GM23338 (cell line): ENCODE data around the gene LRMDA. TPM values are rescaled to one million over a fixed set of nuclear protein-coding genes. Genes with fewer than 3 reads are reported as not detected.

ENCODE experiments used
- ATAC-seq: fragments of 200-7000 bp; cut with Tn5 transposase; 3 replicates; pipeline ENCODE4 v1.9.1; 2020
- DNase-seq: peaks from one replicate; pipeline ENCODE4 v3.0.0-alpha.2; 2015; ENCODE audit warnings: low spot score
- H2AFZ ChIP-seq: fragments of 200-600 bp; sonication (generic); 2 replicates; pipeline ENCODE4 v1.8.0; 2016; ENCODE audit warnings: antibody characterized with exemption, mild to moderate bottlenecking, moderate library complexity
- H3F3A ChIP-seq: fragments of 200-600 bp; sonication (generic); replicated peaks from 2 replicates; pipeline ENCODE4 v1.8.0; 2017; ENCODE audit warnings: antibody characterized with exemption, mixed run types, low read depth
- H3K27ac ChIP-seq: fragments of 200-600 bp; sonication (generic); 2 replicates; pipeline ENCODE4 v1.6.1; 2016; ENCODE audit warnings: low read depth
- H3K27me3 ChIP-seq: fragments of 200-600 bp; sonication (generic); 2 replicates; pipeline ENCODE4 v1.8.0; 2016; ENCODE audit warnings: mild to moderate bottlenecking, mixed run types, moderate library complexity; ENCODE audit not compliant: insufficient read depth
- H3K36me3 ChIP-seq: fragments of 200-600 bp; sonication (generic); 2 replicates; pipeline ENCODE4 v1.8.0; 2016; ENCODE audit warnings: mild to moderate bottlenecking; ENCODE audit not compliant: insufficient read depth
- H3K4me1 ChIP-seq: fragments of 200-600 bp; sonication (generic); 2 replicates; pipeline ENCODE4 v1.8.0; 2016; ENCODE audit warnings: mild to moderate bottlenecking, moderate library complexity; ENCODE audit not compliant: insufficient read depth
- H3K4me2 ChIP-seq: fragments of 200-600 bp; sonication (generic); 2 replicates; pipeline ENCODE4 v1.7.1; 2017; ENCODE audit warnings: mixed run types
- H3K4me3 ChIP-seq: fragments of 200-600 bp; sonication (generic); 2 replicates; pipeline ENCODE4 v1.6.1; 2016; ENCODE audit warnings: mixed run types
- H3K79me2 ChIP-seq: fragments of 200-600 bp; sonication (generic); replicated peaks from 2 replicates; pipeline ENCODE4 v1.8.0; 2017; ENCODE audit warnings: mild to moderate bottlenecking; ENCODE audit not compliant: insufficient read depth
- H3K9me2 ChIP-seq: fragments of 200-600 bp; sonication (generic); 2 replicates; pipeline ENCODE4 v1.8.0; 2017; ENCODE audit not compliant: insufficient read depth
- H4K20me1 ChIP-seq: fragments of 200-600 bp; sonication (generic); replicated peaks from 2 replicates; pipeline ENCODE4 v1.8.0; 2017; ENCODE audit warnings: mild to moderate bottlenecking; ENCODE audit not compliant: insufficient read depth
- H3K27ac Mint-ChIP-seq: 2 replicates; pipeline ENCODE4 v1.8.0; 2020; ENCODE audit warnings: inconsistent platforms, mild to moderate bottlenecking, moderate library complexity, mixed read lengths
- H3K27me3 Mint-ChIP-seq: 3 replicates; pipeline ENCODE4 v1.8.0; 2022; ENCODE audit warnings: low read depth, mild to moderate bottlenecking, moderate library complexity, mixed read lengths, inconsistent platforms; ENCODE audit not compliant: insufficient read depth, poor library complexity
- H3K36me3 Mint-ChIP-seq: 3 replicates; pipeline ENCODE4 v1.8.0; 2021; ENCODE audit warnings: low read depth, mild to moderate bottlenecking, inconsistent platforms, moderate library complexity, mixed read lengths
- H3K4me1 Mint-ChIP-seq: 3 replicates; pipeline ENCODE4 v1.8.0; 2020; ENCODE audit warnings: mild to moderate bottlenecking, inconsistent platforms, mixed read lengths
- H3K4me3 Mint-ChIP-seq: 3 replicates; pipeline ENCODE4 v1.8.0; 2021; ENCODE audit warnings: moderate library complexity, mild to moderate bottlenecking, inconsistent platforms, mixed read lengths
- H3K9me3 Mint-ChIP-seq: 3 replicates; pipeline ENCODE4 v1.8.0; 2020; ENCODE audit warnings: moderate library complexity, mild to moderate bottlenecking, inconsistent platforms, mixed read lengths
- CREB1 ChIP-seq: fragments of 250-450 bp; sonication (Bioruptor Pico); IDR thresholded peaks from 2 replicates; pipeline ENCODE4 v1.5.0; 2020; ENCODE audit warnings: low read depth, mild to moderate bottlenecking, moderate library complexity
- CTCF ChIP-seq, 2 experiments: fragments of 200-600 bp in 1 of 2; sonication (generic) in 1 of 2; conservative IDR thresholded peaks; 2 replicates each; pipeline versions ENCODE4 v1.5.1 to v1.6.1; 2016 to 2017; ENCODE audit warnings: antibody characterized with exemption in 2 of 2, low read depth in 2 of 2, mild to moderate bottlenecking in 2 of 2, moderate library complexity in 1 of 2
- ETS1 ChIP-seq: IDR thresholded peaks from 2 replicates; pipeline ENCODE4 v1.6.1; 2016; ENCODE audit warnings: antibody characterized with exemption
- EZH2 ChIP-seq: fragments of 200-600 bp; sonication (generic); IDR thresholded peaks from one replicate; pipeline ENCODE4 v1.8.0; 2017; ENCODE audit warnings: antibody characterized with exemption, mild to moderate bottlenecking, low read depth; ENCODE audit not compliant: unreplicated experiment
- EZH2phosphoT487 ChIP-seq: fragments of 200-600 bp; sonication (generic); IDR thresholded peaks from one replicate; pipeline ENCODE4 v1.8.1; 2018; ENCODE audit warnings: antibody characterized with exemption; ENCODE audit not compliant: unreplicated experiment
- JUNB ChIP-seq: IDR thresholded peaks from one replicate; pipeline ENCODE4 v1.6.1; 2016; ENCODE audit warnings: antibody characterized with exemption; ENCODE audit not compliant: unreplicated experiment
- NANOG ChIP-seq: IDR thresholded peaks from 2 replicates; pipeline ENCODE4 v1.6.1; 2016; ENCODE audit warnings: antibody characterized with exemption, borderline replicate concordance
- POLR2AphosphoS5 ChIP-seq: IDR thresholded peaks from 2 replicates; pipeline ENCODE4 v1.6.1; 2016; ENCODE audit warnings: antibody characterized with exemption, low read depth
- REST ChIP-seq: IDR thresholded peaks from one replicate; pipeline ENCODE4 v1.6.1; 2018; ENCODE audit warnings: antibody characterized with exemption; ENCODE audit not compliant: unreplicated experiment
- STAT1 ChIP-seq: IDR thresholded peaks from one replicate; pipeline ENCODE4 v1.6.1; 2016; ENCODE audit warnings: antibody characterized with exemption; ENCODE audit not compliant: unreplicated experiment
- ZNF114 ChIP-seq: fragments of 250-450 bp; sonication (Bioruptor Pico); IDR thresholded peaks from 2 replicates; pipeline ENCODE4 v1.5.0; 2020; ENCODE audit warnings: mild to moderate bottlenecking, moderate library complexity
- ZNF331 ChIP-seq: fragments of 250-450 bp; sonication (Bioruptor Pico); IDR thresholded peaks from 2 replicates; pipeline ENCODE4 v1.5.0; 2020; ENCODE audit warnings: low read depth, mild to moderate bottlenecking, moderate library complexity
- polyA plus RNA-seq: library from polyadenylated mRNA; unstranded; fragments of >200 nt; fragmentation: Nextera tagmentation; extraction: Ambion mirVana; gene quantifications from 2 replicates; pipeline ENCODE4 v1.2.1, GENCODE V29; 2016
- total RNA-seq: library from RNA; depleted of rRNA; stranded (reverse); fragments of >200 nt; shearing (Covaris generic); gene quantifications from 2 replicates; pipeline ENCODE4 v1.2.3, GENCODE V29; 2014

LRMDA gene
- total and polyA plus RNA-seq, 2 experiments from 2014 or later, result 0.90 to 1.8 TPM

GRCh38 chr10:76190634-76191270 is 759.3 kb downstream of the LRMDA start:
- peaks cover 19% of the 10 kb centered on the region for H3K4me1 Mint-ChIP-seq
- no peaks in the 10 kb centered on the region for H3K27me3 Mint-ChIP-seq
- H4K20me1 ChIP-seq, result no peaks in the 10 kb centered on the region
- no peaks in the 10 kb centered on the region for H3F3A ChIP-seq
- TF ChIP-seq STAT1 (no peak), ETS1 (no peak), EZH2phosphoT487 (no peak), ZNF331 (CRISPR knock-in tag) (no peak), CREB1 (CRISPR knock-in tag) (no peak), JUNB (no peak), REST (no peak)
- no peaks in the 10 kb centered on the region for H3K36me3 Mint-ChIP-seq
- no peak overlapping the region for H2AFZ ChIP-seq
- no peaks in the 10 kb centered on the region; the same call in 2 of the 3 replicates for H3K9me3 Mint-ChIP-seq
- no peaks in the 10 kb centered on the region for H3K79me2 ChIP-seq
- H3K27ac Mint-ChIP-seq, result no peak overlapping the region
- ATAC-seq (no peak), DNase-seq (no peak)
- no peak overlapping the region for H3K4me3 Mint-ChIP-seq
- peaks cover 23% of the 10 kb centered on the region for H3K4me1 ChIP-seq
- no peaks in the 10 kb centered on the region for H3K36me3 ChIP-seq
- no peak overlapping the region for H3K27ac ChIP-seq
- H3K4me3 ChIP-seq, result no peak overlapping the region
- H3K4me2 ChIP-seq, result no peak overlapping the region
- peaks cover 17% of the 10 kb centered on the region for H3K9me2 ChIP-seq
- no peaks in the 10 kb centered on the region for H3K27me3 ChIP-seq

- no peaks in the 10 kb centered on the region for H3K36me3 ChIP-seq
- Mint-ChIP-seq H3K27me3 (no peaks in the 10 kb centered on the region), H3K36me3 (no peaks in the 10 kb centered on the region), H3K4me3 (no peak overlapping the region), H3K4me1 (peaks cover 23% of the 10 kb centered on the region), H3K27ac (no peak overlapping the region), H3K9me3 (no peaks in the 10 kb centered on the region; the same call in 2 of the 3 replicates)
- H3K27me3 ChIP-seq, result no peaks in the 10 kb centered on the region
- no peak overlapping the region for H3K27ac ChIP-seq
- H2AFZ ChIP-seq, result peak overlapping the region; percentile 11; the same call in 1 of the 2 replicates
- H3K4me2 ChIP-seq, result no peak overlapping the region
- peaks cover 28% of the 10 kb centered on the region for H3K4me1 ChIP-seq
- H3K9me2 ChIP-seq, result peaks cover 21% of the 10 kb centered on the region
- DNase-seq, result no peak
- no peaks in the 10 kb centered on the region for H4K20me1 ChIP-seq
- no peaks in the 10 kb centered on the region for H3F3A ChIP-seq
- H3K79me2 ChIP-seq, result no peaks in the 10 kb centered on the region
- H3K4me3 ChIP-seq, result no peak overlapping the region
- ATAC-seq, result no peak
- TF ChIP-seq JUNB (no peak), CREB1 (CRISPR knock-in tag) (no peak), ETS1 (no peak), CTCF (conservative IDR thresholded peaks at IDR 0.05; ENCODE audit: low read depth in 2 of 2) (no peak), NANOG (no peak), EZH2 (no peak), ZNF331 (CRISPR knock-in tag) (no peak), EZH2phosphoT487 (no peak), STAT1 (no peak), REST (no peak), POLR2AphosphoS5 (no peak), ZNF114 (CRISPR knock-in tag) (no peak)
Measured at GRCh38 chr10:76191336-76191735, 759.9 kb downstream of the LRMDA start.
